Activated CD4-positive, alpha-beta T cell treated with anti-CD3 and anti-CD28 coated beads, Interleukin-2, amount 50 U/mL, for 4 hours (primary cell): ENCODE results near the gene TAL2.

Experiments used
- DNase-seq, 2 experiments: peaks; one replicate each; pipeline ENCODE4 v3.0.0-alpha.2; 2020

Gene TAL2

GRCh38 chr9:105711867-105712266 lies 49.6 kb downstream of the TAL2 start:
- no peak for DNase-seq

GRCh38 chr9:105712297-105712696 lies 50.0 kb downstream of the TAL2 start:
- DNase-seq, result no peak
